Mucosa of rectum (tissue), 2 donors: Measurements from ENCODE around the gene GZMB.

Experiments used
- H3K27ac ChIP-seq, 2 donors: one replicate each; pipeline ENCODE4 v1.7.0; 2013; ENCODE audit warnings: inconsistent platforms in 2 of 2, low read depth in 2 of 2, low read length in 2 of 2
- H3K27me3 ChIP-seq, 2 donors: one replicate each; pipeline ENCODE4 v1.7.0; 2013; ENCODE audit warnings: low read length in 2 of 2; ENCODE audit not compliant: control insufficient read depth in 2 of 2, insufficient read depth in 2 of 2
- H3K36me3 ChIP-seq, 2 donors: one replicate each; pipeline ENCODE4 v1.7.0; 2013; ENCODE audit warnings: low read length in 2 of 2; ENCODE audit not compliant: control insufficient read depth in 2 of 2, insufficient read depth in 2 of 2
- H3K4me1 ChIP-seq, 2 donors: one replicate each; pipeline ENCODE4 v1.7.0; 2013; ENCODE audit warnings: low read length in 2 of 2, mild to moderate bottlenecking in 1 of 2; ENCODE audit not compliant: control insufficient read depth in 2 of 2, insufficient read depth in 2 of 2
- H3K4me3 ChIP-seq, 2 donors: one replicate each; pipeline ENCODE4 v1.7.0; 2013; ENCODE audit warnings: low read length in 2 of 2
- H3K9ac ChIP-seq, 2 donors: one replicate each; pipeline ENCODE4 v1.7.0; 2013; ENCODE audit warnings: low read length in 2 of 2, low read depth in 1 of 2, mild to moderate bottlenecking in 1 of 2
- H3K9me3 ChIP-seq, 2 donors: one replicate each; pipeline ENCODE4 v1.7.0; 2013; ENCODE audit warnings: low read length in 2 of 2; ENCODE audit not compliant: control insufficient read depth in 2 of 2
- donor health status: healthy.
- donor health status: Normal muscosa, but diverticular disease.

GZMB gene

GRCh38 chr14:24634158-24634557 is at the start of gene GZMB:
Gene GZMB (minus strand): TSS chr14:24634190. CDS start chr14:24634160, 30 bp downstream.
- Histone ChIP-seq H3K36me3 (no peaks in the 10 kb centered on the region), H3K9me3 (no peaks in the 10 kb centered on the region), H3K4me3 (no peak within 1 kb of the TSS), H3K27me3 (no peaks in the 10 kb centered on the region), H3K27ac (no peak within 1 kb of the TSS), H3K4me1 (no peaks in the 10 kb centered on the region), H3K9ac (no peak within 1 kb of the TSS)

- H3K4me3 ChIP-seq, result no peak overlapping the region
- no peaks in the 10 kb centered on the region for H3K4me1 ChIP-seq
- H3K9ac ChIP-seq, result no peak overlapping the region
- no peaks in the 10 kb centered on the region for H3K9me3 ChIP-seq
- H3K27me3 ChIP-seq, result peaks cover 3 to 6% of the 10 kb centered on the region in 2 donors
- H3K36me3 ChIP-seq, result no peaks in the 10 kb centered on the region
- H3K27ac ChIP-seq, result no peak overlapping the region
Measured at GRCh38 chr14:24681056-24681455, 47.1 kb upstream of the GZMB start.

GRCh38 chr14:24680516-24680915 is 46.5 kb upstream of the GZMB start:
- Histone ChIP-seq H3K36me3 (no peaks in the 10 kb centered on the region), H3K9ac (no peak overlapping the region), H3K27ac (no peak overlapping the region), H3K4me1 (no peaks in the 10 kb centered on the region), H3K4me3 (no peak overlapping the region), H3K9me3 (no peaks in the 10 kb centered on the region), H3K27me3 (peaks cover 3 to 6% of the 10 kb centered on the region in 2 donors)

- H3K36me3 ChIP-seq, result no peaks in the 10 kb centered on the region
- no peak overlapping the region for H3K27ac ChIP-seq
Measured at GRCh38 chr14:24679248-24679961, 45.4 kb upstream of the GZMB start.

GRCh38 chr14:24678801-24679247 is 44.8 kb upstream of the GZMB start:
- Histone ChIP-seq H3K27ac (no peak overlapping the region), H3K4me1 (peaks cover 0 to 4% of the 10 kb centered on the region in 2 donors), H3K9me3 (no peaks in the 10 kb centered on the region), H3K27me3 (peaks cover 3 to 6% of the 10 kb centered on the region in 2 donors), H3K9ac (peak overlapping the region in 1 of 2 donors; percentile 43), H3K36me3 (no peaks in the 10 kb centered on the region), H3K4me3 (peak overlapping the region; percentile 49 to 54)

More at GRCh38 chr14:24679248-24679961, 45.4 kb upstream of the GZMB start:
- peaks cover 3 to 6% of the 10 kb centered on the region in 2 donors for H3K27me3 ChIP-seq
- peaks cover 0 to 4% of the 10 kb centered on the region in 2 donors for H3K4me1 ChIP-seq
- H3K9ac ChIP-seq, result no peak overlapping the region
- no peak overlapping the region for H3K4me3 ChIP-seq
- H3K9me3 ChIP-seq, result no peaks in the 10 kb centered on the region

GRCh38 chr14:24677956-24678355 is 44.0 kb upstream of the GZMB start:
- peaks cover 3 to 6% of the 10 kb centered on the region in 2 donors for H3K27me3 ChIP-seq
- H3K9ac ChIP-seq, result no peak overlapping the region
- no peaks in the 10 kb centered on the region for H3K36me3 ChIP-seq
- H3K4me1 ChIP-seq, result peaks cover 0 to 9% of the 10 kb centered on the region in 2 donors
- H3K27ac ChIP-seq, result no peak overlapping the region
- H3K4me3 ChIP-seq, result no peak overlapping the region
- no peaks in the 10 kb centered on the region for H3K9me3 ChIP-seq

- no peak overlapping the region for H3K9ac ChIP-seq
- H3K36me3 ChIP-seq, result no peaks in the 10 kb centered on the region
- peaks cover 3% of the 10 kb centered on the region in 2 donors for H3K27me3 ChIP-seq
- peaks cover 0 to 10% of the 10 kb centered on the region in 2 donors for H3K4me1 ChIP-seq
- no peak overlapping the region for H3K4me3 ChIP-seq
- peak overlapping the region in 1 of 2 donors; percentile 29 for H3K27ac ChIP-seq
- H3K9me3 ChIP-seq, result no peaks in the 10 kb centered on the region
Measured at GRCh38 chr14:24674204-24674970, 40.4 kb upstream of the GZMB start.

GRCh38 chr14:24673534-24674203 is 39.7 kb upstream of the GZMB start:
- peak overlapping the region in 1 of 2 donors; percentile 29 for H3K27ac ChIP-seq
- H3K4me3 ChIP-seq, result peak overlapping the region in 1 of 2 donors; percentile 40
- H3K4me1 ChIP-seq, result peaks cover 0 to 10% of the 10 kb centered on the region in 2 donors

GRCh38 chr14:24673059-24673458 is 39.1 kb upstream of the GZMB start:
- no peaks in the 10 kb centered on the region for H3K36me3 ChIP-seq
- peak overlapping the region in 1 of 2 donors; percentile 29 for H3K27ac ChIP-seq
- H3K27me3 ChIP-seq, result peaks cover 0 to under 1% of the 10 kb centered on the region in 2 donors

More at GRCh38 chr14:24673534-24674203, 39.7 kb upstream of the GZMB start:
- no peaks in the 10 kb centered on the region for H3K9me3 ChIP-seq
- H3K27me3 ChIP-seq, result peaks cover 3% of the 10 kb centered on the region in 2 donors
- H3K36me3 ChIP-seq, result no peaks in the 10 kb centered on the region
- no peak overlapping the region for H3K9ac ChIP-seq

More at GRCh38 chr14:24673059-24673458, 39.1 kb upstream of the GZMB start:
- Histone ChIP-seq H3K9me3 (no peaks in the 10 kb centered on the region), H3K9ac (no peak overlapping the region), H3K4me3 (peak overlapping the region in 1 of 2 donors; percentile 40), H3K4me1 (peaks cover 0 to 10% of the 10 kb centered on the region in 2 donors)
